Activated naive CD8-positive, alpha-beta T cell treated with anti-CD3 and anti-CD28 coated beads, Interleukin-2, amount 50 U/mL, for 24 hours (primary cell): ENCODE measurements around the gene MAGOHB.
"Not testable (repeated sequence)": the region's sequence is repeated elsewhere in the genome, so short reads cannot be mapped to it uniquely, and the experiment has no call there.

ENCODE experiments used
- ATAC-seq: fragments of 150-1000 bp; cut with Tn5 transposase; one replicate; pipeline ENCODE4 v1.10.0; 2021
- DNase-seq: peaks from one replicate; pipeline ENCODE4 v3.0.0; 2021
- H3K27ac Mint-ChIP-seq: one replicate; pipeline ENCODE4 v1.8.0; 2021; ENCODE audit warnings: mild to moderate bottlenecking, mixed read lengths
- H3K27me3 Mint-ChIP-seq: one replicate; pipeline ENCODE4 v1.8.0; 2021; ENCODE audit warnings: mixed read lengths
- H3K36me3 Mint-ChIP-seq: one replicate; pipeline ENCODE4 v1.8.0; 2021; ENCODE audit warnings: low read depth, mixed read lengths
- H3K4me1 Mint-ChIP-seq: one replicate; pipeline ENCODE4 v1.8.0; 2021; ENCODE audit warnings: mixed read lengths
- H3K4me3 Mint-ChIP-seq: one replicate; pipeline ENCODE4 v1.8.0; 2021; ENCODE audit warnings: mild to moderate bottlenecking, moderate library complexity, mixed read lengths
- H3K9me3 Mint-ChIP-seq: one replicate; pipeline ENCODE4 v1.8.0; 2021; ENCODE audit warnings: mixed read lengths

Gene MAGOHB

DNA sequence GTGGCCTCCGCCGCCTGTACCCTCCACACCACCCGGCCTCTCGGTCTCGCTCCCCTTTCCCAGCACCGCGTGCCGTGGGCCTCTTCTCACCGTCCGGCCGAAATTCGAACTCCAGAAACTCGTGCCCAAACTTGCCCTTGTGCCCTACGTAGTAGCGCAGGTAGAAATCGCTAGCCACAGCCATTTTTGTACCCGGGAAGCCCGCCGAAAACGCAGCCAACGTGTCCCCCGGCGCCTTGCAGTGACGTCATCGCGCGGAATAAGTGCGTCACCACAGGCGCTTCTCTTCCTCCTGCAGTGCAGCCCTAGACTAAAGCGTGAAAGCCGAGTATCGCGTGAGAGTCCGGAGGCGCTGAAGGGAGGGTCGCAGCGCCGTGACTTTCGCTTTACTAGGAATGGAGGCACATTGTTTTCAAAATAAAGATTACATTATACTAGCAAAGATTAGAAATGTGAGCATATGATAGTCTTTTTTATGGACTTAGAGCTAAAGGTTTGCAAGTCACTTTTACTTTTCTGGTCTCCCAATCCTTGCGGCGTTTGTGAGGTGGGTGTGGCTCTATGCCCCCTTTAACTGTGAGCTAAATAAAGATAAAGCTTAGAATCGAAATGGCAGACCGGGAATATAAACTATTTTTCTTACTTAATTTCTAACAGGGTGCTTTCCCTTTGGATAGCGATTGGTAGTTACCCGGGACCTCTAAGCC, at the start of gene MAGOHB:
Gene MAGOHB (minus strand): TSS at position 261 of the 707 bp plus-strand sequence. CDS start 77 bp downstream, at position 184.
- H3K4me1 Mint-ChIP-seq: peaks cover 39% of the 10 kb centered on the region
- peak within 1 kb of the TSS; percentile 100 for H3K4me3 Mint-ChIP-seq
- H3K9me3 Mint-ChIP-seq: no peaks in the 10 kb centered on the region
- H3K27me3 Mint-ChIP-seq: peaks cover 3% of the 10 kb centered on the region
- peak; percentile 100 for DNase-seq
- ATAC-seq: peak; percentile 98
- peak within 1 kb of the TSS; percentile 100 for H3K27ac Mint-ChIP-seq
- H3K36me3 Mint-ChIP-seq: peaks cover 44% of the 10 kb centered on the region

DNA sequence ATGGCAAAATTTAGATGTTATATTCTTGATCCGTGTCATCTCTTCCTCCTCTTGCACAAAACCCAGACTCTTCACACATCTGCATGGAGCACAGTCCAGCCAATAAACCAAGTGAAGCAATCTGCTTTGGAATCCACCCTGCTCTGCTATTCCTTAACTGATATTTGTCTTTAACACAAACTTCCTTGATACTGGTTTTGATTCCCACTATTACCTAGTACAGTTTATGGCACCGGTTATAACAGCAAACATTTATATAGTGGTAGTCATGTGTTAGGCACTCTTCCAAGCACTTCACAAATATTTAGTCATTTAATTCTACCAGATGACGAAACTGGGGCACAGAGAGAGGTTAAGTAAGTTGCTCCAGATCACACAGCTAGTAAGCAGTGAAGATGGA, 47.9 kb upstream of the MAGOHB start:
- Mint-ChIP-seq H3K36me3 (no peaks in the 10 kb centered on the region), H3K4me3 (no peak overlapping the region), H3K27ac (no peak overlapping the region), H3K4me1 (no peaks in the 10 kb centered on the region), H3K27me3 (peaks cover 7% of the 10 kb centered on the region), H3K9me3 (peaks cover 7% of the 10 kb centered on the region)
- ATAC-seq: no peak
- DNase-seq: no peak

DNA sequence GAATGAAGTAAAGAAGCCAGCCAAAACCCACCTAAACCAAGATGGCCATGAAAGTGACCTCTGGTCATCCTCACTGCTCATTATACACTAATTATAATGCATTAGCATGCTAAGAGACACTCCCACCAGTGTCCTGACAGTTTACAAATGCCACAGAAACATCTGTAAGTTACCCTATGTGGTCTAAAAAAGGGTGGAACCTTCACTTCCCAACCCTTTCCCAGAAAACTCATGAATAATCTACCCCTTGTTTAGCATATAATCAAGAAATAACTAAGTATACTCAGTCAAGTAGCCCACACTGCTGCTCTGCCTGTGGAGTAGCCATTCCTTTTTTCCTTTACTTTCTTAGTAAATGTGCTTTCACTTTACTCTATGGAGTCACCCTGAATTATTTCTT, 40.6 kb upstream of the MAGOHB start:
- H3K9me3 Mint-ChIP-seq: peaks cover 7% of the 10 kb centered on the region
- H3K36me3 Mint-ChIP-seq: peaks cover 4% of the 10 kb centered on the region
- H3K4me3 Mint-ChIP-seq: no peak overlapping the region
- no peak for ATAC-seq
- no peak overlapping the region for H3K27ac Mint-ChIP-seq
- H3K4me1 Mint-ChIP-seq: no peaks in the 10 kb centered on the region
- H3K27me3 Mint-ChIP-seq: peaks cover 4% of the 10 kb centered on the region
- no peak for DNase-seq

DNA sequence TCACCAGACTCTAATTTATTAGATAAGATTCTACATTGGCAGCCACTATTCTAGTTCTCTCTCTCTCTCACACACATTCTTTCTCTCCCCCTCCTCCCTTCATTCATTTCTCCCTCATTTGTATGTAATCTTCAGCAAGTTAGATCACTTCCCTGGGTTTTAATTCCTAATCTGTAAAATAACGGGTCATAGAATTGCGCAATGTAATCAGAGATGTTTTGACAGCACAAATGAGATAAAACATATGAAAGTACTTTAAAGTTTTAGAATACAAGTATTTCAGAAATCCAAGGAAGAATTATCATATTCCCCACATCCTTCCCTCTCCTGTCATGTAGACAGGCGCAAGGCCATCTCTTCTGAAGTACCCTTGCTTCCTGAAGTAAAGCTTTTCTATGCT, 38.8 kb upstream of the MAGOHB start:
- H3K4me3 Mint-ChIP-seq: no peak overlapping the region
- DNase-seq: no peak
- H3K27ac Mint-ChIP-seq: no peak overlapping the region
- no peaks in the 10 kb centered on the region for H3K4me1 Mint-ChIP-seq
- no peaks in the 10 kb centered on the region for H3K27me3 Mint-ChIP-seq
- no peak for ATAC-seq
- peaks cover 9% of the 10 kb centered on the region for H3K36me3 Mint-ChIP-seq
- H3K9me3 Mint-ChIP-seq: peaks cover 11% of the 10 kb centered on the region

DNA sequence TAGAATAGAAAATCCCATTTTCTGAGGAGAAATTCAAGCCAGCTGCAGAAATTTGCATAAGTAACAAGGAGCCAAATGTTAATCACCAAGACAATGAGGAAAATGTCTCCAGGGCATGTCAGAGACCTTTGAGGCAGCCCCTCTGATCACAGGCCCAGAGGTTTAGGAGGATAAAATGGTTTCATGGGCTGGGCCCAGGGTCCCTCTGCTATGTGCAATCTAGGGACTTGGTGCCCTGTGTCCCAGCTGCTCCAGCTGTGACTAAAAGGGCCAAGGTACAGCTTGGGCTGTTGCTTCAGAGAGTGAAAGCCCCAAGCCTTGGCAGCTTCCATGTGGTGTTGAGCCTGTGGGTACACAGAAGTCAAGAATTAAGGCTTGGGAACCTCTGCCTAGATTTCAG, 33.2 kb upstream of the MAGOHB start:
- not testable (repeated sequence) for H3K27me3 Mint-ChIP-seq, H3K4me3 Mint-ChIP-seq, H3K27ac Mint-ChIP-seq, ATAC-seq, DNase-seq, H3K4me1 Mint-ChIP-seq
- Mint-ChIP-seq H3K36me3 (peaks cover 16% of the 10 kb centered on the region), H3K9me3 (peaks cover 26% of the 10 kb centered on the region)

DNA sequence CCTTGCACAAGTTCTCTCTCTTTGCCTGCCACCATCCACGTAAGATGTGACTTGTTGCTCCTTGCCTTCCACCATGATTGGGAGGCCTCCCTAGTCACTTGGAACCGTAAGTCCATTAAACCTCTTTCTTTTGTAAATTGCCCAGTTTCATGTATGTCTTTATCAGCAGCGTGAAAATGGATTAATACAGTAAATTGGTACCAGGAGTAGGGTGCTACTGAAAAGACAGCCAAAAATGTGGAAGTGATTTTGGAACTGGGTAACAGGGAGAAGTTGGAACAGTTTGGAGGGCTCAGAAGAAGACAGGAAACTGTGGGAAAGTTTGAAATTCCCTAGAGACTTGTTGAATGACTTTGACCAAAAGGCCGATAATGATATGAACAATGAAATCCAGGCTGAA, 32.5 kb upstream of the MAGOHB start:
- Mint-ChIP-seq H3K4me1 (no peaks in the 10 kb centered on the region), H3K36me3 (peaks cover 16% of the 10 kb centered on the region), H3K9me3 (peaks cover 26% of the 10 kb centered on the region), H3K4me3 (no peak overlapping the region), H3K27me3 (no peaks in the 10 kb centered on the region), H3K27ac (no peak overlapping the region)
- no peak for ATAC-seq
- DNase-seq: no peak

DNA sequence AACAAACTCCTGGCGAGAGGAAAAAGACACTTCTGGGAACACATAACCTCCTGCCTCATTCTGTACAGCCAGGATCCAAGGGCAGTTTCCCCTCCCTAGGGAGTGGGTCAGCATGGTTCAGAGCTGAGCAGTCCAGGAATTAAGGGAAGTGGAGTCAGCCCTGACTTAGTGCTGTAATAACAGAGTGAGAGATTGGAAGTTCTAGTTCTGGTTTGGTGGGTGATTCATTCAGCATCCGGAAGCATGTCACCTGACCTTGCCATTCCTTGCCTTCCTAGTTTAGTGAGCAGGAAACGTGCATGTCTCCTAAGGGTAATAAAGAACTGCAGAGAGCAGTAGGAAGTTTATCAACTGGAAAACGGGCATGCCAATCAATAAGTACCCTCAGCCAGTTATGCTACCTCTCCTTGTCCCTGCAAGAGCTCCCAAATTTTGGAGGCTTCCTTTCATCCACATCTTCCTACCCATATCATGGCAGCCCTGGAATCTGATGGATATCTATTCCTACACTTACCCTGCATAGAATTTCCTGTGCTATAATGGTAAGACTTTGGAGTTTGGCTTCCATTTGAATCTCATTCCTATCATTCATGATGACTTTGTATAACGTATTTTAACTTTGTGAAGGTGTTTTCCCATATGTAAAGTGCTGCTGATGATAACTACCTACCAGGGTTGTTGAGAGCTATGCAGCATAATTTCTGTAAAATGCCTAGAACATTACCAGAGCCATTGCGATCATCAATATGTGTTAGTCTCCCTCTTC, 28.5 kb upstream of the MAGOHB start:
- Mint-ChIP-seq H3K27me3 (no peaks in the 10 kb centered on the region), H3K9me3 (peaks cover 21% of the 10 kb centered on the region), H3K4me1 (no peaks in the 10 kb centered on the region), H3K4me3 (no peak overlapping the region), H3K36me3 (peaks cover 10% of the 10 kb centered on the region), H3K27ac (no peak overlapping the region)
- ATAC-seq (no peak), DNase-seq (no peak)

DNA sequence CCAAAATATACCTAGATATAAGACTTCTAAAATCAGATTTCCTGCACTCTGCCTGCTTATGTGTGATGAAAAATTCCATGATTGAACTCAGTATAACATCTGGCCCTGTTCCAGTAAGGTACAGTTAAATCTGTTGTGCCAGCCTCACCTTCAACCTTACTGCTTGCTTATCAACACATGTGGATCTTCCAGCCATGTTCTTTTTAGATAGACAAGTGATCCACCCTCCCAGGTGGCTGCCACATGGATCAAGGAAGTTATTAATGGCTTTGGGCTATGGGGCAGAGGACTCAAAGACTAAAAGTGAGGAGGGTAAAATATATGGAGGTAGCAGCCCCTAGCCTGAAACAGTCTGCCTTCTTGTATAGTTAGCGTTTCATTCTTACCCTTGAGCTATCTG, 25.3 kb upstream of the MAGOHB start:
- H3K27me3 Mint-ChIP-seq: no peaks in the 10 kb centered on the region
- DNase-seq: no peak
- H3K36me3 Mint-ChIP-seq: no peaks in the 10 kb centered on the region
- H3K4me1 Mint-ChIP-seq: no peaks in the 10 kb centered on the region
- no peak overlapping the region for H3K4me3 Mint-ChIP-seq
- ATAC-seq: no peak
- H3K9me3 Mint-ChIP-seq: no peaks in the 10 kb centered on the region
- no peak overlapping the region for H3K27ac Mint-ChIP-seq

DNA sequence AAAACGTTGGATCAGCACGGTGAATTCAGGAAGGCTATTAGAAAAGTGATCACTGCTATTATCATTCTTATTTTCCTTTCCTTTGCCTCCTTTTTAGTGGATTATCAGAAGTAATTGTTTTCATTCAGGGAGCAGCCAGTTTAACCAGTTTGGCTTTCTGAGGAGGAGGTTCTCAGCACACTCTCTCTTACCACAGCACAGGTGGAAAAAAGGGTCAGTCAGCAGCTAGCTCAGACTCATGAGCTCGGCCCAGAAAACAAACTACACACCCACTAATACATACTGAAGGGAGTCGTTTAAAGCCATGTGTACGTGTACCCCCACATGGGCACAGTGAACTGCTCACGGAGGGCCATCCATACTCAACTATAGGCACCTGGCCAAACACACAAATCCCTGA, 23.2 kb upstream of the MAGOHB start:
- Mint-ChIP-seq H3K9me3 (no peaks in the 10 kb centered on the region), H3K4me1 (no peaks in the 10 kb centered on the region), H3K36me3 (no peaks in the 10 kb centered on the region), H3K4me3 (no peak overlapping the region), H3K27me3 (no peaks in the 10 kb centered on the region), H3K27ac (no peak overlapping the region)
- DNase-seq: no peak
- no peak for ATAC-seq

DNA sequence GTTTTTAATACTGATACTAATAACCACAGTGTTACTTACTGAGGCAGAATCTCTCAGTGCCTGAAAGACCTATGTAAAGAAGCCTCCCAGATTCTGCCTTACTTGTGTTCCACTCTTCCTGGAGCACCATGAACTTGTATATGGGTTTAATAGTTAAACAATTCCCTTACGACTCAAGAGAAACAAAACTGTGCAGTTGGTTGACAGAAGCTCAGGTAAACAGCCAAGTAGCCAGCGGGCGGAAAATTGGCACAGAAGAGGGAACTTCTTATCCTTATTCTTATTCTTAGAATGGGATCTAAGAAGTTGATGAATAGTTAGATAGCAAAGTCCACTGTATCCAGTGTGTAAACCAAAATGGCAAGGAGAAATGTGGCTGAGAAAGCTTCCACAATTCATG, 22.7 kb upstream of the MAGOHB start:
- Mint-ChIP-seq H3K27me3 (no peaks in the 10 kb centered on the region), H3K9me3 (no peaks in the 10 kb centered on the region), H3K27ac (no peak overlapping the region), H3K4me3 (no peak overlapping the region), H3K4me1 (no peaks in the 10 kb centered on the region), H3K36me3 (no peaks in the 10 kb centered on the region)
- no peak for DNase-seq
- no peak for ATAC-seq

DNA sequence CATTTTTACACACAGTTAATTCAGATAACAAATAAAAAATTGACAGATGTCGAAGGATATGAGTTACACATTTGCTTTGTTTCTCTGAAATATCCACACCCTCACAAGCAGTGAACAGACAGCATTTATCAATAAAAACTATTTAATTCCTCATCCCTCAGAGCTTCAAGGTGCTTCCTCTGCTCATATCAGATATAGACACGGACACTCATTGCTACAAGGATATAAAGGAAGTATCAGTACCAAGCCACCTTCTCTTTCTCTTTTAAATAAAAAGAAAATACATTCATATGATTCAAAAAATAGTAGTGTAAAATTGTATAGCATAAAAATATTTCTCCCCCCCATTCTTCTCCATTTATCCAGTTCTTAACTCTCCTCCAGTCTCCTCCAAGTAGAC, 21.9 kb upstream of the MAGOHB start:
- no peak overlapping the region for H3K4me3 Mint-ChIP-seq
- DNase-seq (no peak), ATAC-seq (no peak)
- no peaks in the 10 kb centered on the region for H3K36me3 Mint-ChIP-seq
- no peak overlapping the region for H3K27ac Mint-ChIP-seq
- no peaks in the 10 kb centered on the region for H3K4me1 Mint-ChIP-seq
- H3K9me3 Mint-ChIP-seq: no peaks in the 10 kb centered on the region
- H3K27me3 Mint-ChIP-seq: no peaks in the 10 kb centered on the region

DNA sequence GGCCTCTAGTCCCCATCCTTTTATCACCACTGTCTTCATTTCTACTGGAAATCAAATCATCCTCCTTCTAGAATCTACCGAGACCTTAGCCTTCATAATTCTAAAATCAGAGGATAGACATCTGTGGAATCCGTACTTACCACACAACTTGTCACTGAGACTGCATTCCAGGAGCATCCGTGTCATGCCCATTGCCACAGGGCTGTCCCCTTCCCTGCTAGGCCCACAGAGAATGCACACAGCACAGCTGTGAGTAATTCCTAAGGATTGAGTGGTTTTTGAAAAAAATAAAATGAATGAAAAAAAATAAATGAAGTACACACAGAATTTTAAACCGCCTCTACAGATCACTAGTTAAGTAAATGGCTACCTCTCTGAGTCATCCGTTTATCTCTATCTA, 21.0 kb upstream of the MAGOHB start:
- ATAC-seq: no peak
- no peak for DNase-seq
- Mint-ChIP-seq H3K36me3 (no peaks in the 10 kb centered on the region), H3K27ac (no peak overlapping the region), H3K9me3 (no peaks in the 10 kb centered on the region), H3K4me1 (no peaks in the 10 kb centered on the region), H3K27me3 (no peaks in the 10 kb centered on the region), H3K4me3 (no peak overlapping the region)

DNA sequence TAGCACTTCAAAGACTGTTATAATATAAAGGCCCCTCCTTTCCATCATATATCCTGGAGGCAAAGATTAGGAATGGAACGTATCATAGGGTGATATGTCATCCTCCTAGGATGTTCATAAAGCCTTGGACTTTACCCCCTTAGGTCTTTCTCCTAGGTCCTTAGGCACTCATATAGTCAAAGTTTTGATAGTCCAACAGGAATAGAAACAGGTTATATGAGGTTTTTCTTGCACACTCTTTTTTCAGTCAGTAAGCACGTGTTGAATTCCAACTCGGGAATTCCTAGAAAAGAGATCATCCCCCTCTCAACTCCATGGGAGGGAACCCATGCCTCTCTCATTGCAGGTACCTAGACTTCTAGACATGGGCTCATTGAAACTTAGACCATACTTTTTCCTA, 20.1 kb upstream of the MAGOHB start:
- Mint-ChIP-seq H3K9me3 (no peaks in the 10 kb centered on the region), H3K27me3 (no peaks in the 10 kb centered on the region), H3K4me1 (no peaks in the 10 kb centered on the region), H3K36me3 (no peaks in the 10 kb centered on the region), H3K27ac (no peak overlapping the region), H3K4me3 (no peak overlapping the region)
- no peak for ATAC-seq
- no peak for DNase-seq

DNA sequence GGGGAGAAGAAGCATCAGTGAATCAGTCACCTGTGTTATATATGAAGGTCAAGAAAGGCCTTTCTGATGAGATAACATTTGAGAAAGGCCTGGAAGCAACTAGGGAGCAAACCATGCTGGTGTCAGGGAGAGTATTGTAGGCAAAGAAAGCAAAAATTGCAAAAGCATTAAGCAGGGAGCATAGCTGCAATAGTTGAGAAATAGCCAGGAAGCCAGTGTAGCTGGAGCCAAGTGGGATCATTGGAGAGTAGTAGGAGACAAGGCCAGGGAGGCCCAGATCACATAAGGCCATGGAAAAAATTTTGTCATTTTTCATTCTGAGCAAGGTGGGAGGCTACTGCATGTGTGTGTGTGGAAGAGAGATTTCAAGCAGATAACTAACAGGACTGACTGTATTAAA, 18.8 kb upstream of the MAGOHB start:
- no peak for DNase-seq
- Mint-ChIP-seq H3K4me3 (no peak overlapping the region), H3K27ac (no peak overlapping the region), H3K4me1 (no peaks in the 10 kb centered on the region), H3K27me3 (no peaks in the 10 kb centered on the region), H3K9me3 (no peaks in the 10 kb centered on the region), H3K36me3 (no peaks in the 10 kb centered on the region)
- ATAC-seq: no peak

DNA sequence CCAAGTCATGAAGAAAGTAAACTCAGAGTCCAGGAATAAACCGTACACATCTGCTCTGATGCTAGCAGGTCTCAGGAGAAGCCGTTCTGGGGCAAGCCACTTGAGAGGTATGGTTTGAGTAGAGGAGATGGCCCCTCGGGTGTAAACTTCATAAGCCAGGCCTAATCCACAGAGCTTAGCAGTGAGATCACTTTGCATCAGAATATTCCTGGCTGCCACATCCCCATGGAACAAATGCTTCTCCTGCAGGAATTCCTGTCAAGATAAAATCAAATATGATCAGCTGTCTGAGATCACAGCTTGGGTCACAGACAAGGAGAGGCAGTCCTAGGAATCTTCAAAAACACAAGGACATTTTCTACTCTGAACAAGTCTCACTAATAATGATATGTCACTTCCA, 11.2 kb upstream of the MAGOHB start:
- no peaks in the 10 kb centered on the region for H3K27me3 Mint-ChIP-seq
- H3K27ac Mint-ChIP-seq: no peak overlapping the region
- ATAC-seq: no peak

More for the DNA sequence above, 11.2 kb upstream of the MAGOHB start:
- Mint-ChIP-seq H3K36me3 (no peaks in the 10 kb centered on the region), H3K9me3 (no peaks in the 10 kb centered on the region), H3K4me1 (no peaks in the 10 kb centered on the region), H3K4me3 (no peak overlapping the region)
- DNase-seq: no peak
